Smooth muscle cell (in vitro differentiated cells): ENCODE results near the gene UBAC2. TPM values are rescaled to one million over a fixed set of nuclear protein-coding genes. Genes with fewer than 3 reads are reported as not detected.
A peak's percentile ranks its signal among the peaks of the same experiment; 100 is the strongest.

ENCODE experiments used
- DNase-seq: peaks from one replicate; lab custom pipeline; 2025; ENCODE audit not compliant: unreplicated experiment; lab: John Stamatoyannopoulos, UW
- H2AFZ ChIP-seq: fragments of 200-600 bp; sonication (generic); 2 replicates; pipeline ENCODE4 v1.6.0; 2016; ENCODE audit warnings: antibody characterized with exemption, low read depth, mild to moderate bottlenecking
- H3F3A ChIP-seq: fragments of 200-600 bp; sonication (generic); 2 replicates; pipeline ENCODE4 v1.6.0; 2017; ENCODE audit warnings: antibody characterized with exemption, low read depth
- H3K27ac ChIP-seq: fragments of 200-600 bp; sonication (generic); 2 replicates; pipeline ENCODE4 v1.5.1; 2016; ENCODE audit warnings: low read depth, mild to moderate bottlenecking
- H3K27me3 ChIP-seq: fragments of 200-600 bp; sonication (generic); 2 replicates; pipeline ENCODE4 v1.6.1; 2016; ENCODE audit warnings: low read depth, mild to moderate bottlenecking
- H3K36me3 ChIP-seq: fragments of 200-600 bp; sonication (generic); 2 replicates; pipeline ENCODE4 v1.5.1; 2016; ENCODE audit warnings: low read depth
- H3K4me1 ChIP-seq: fragments of 200-600 bp; sonication (generic); 2 replicates; pipeline ENCODE4 v1.5.1; 2016; ENCODE audit warnings: low read depth
- H3K4me2 ChIP-seq: fragments of 200-600 bp; sonication (generic); 2 replicates; pipeline ENCODE4 v1.6.0; 2016; ENCODE audit warnings: mild to moderate bottlenecking
- H3K4me3 ChIP-seq: fragments of 200-600 bp; sonication (generic); 2 replicates; pipeline ENCODE4 v1.5.1; 2016; ENCODE audit warnings: mild to moderate bottlenecking
- H3K79me2 ChIP-seq: fragments of 200-600 bp; sonication (generic); 2 replicates; pipeline ENCODE4 v1.6.0; 2016; ENCODE audit warnings: low read depth, mild to moderate bottlenecking
- H3K9ac ChIP-seq: fragments of 200-600 bp; sonication (generic); 2 replicates; pipeline ENCODE4 v1.6.0; 2016; ENCODE audit warnings: low read depth
- H3K9me3 ChIP-seq: fragments of 200-600 bp; sonication (generic); replicated peaks from 2 replicates; pipeline ENCODE4 v1.5.1; 2016; ENCODE audit warnings: low read depth
- H4K20me1 ChIP-seq: fragments of 200-600 bp; sonication (generic); 2 replicates; pipeline ENCODE4 v1.6.0; 2016; ENCODE audit warnings: low read depth
- CTCF ChIP-seq: fragments of 200-600 bp; sonication (generic); IDR thresholded peaks from 2 replicates; pipeline ENCODE4 v1.5.1; 2017; ENCODE audit warnings: borderline replicate concordance, mild to moderate bottlenecking, antibody characterized with exemption; ENCODE audit not compliant: insufficient read depth, poor library complexity, severe bottlenecking
- WGBS: methylation state at CpG from one replicate; pipeline ENCODE4 v1.1.7; 2016; ENCODE audit warnings: low lambda C conversion rate; 5-methylcytosine and 5-hydroxymethylcytosine counted together
- polyA plus RNA-seq: library from polyadenylated mRNA; unstranded; fragments of >200 nt; fragmentation: Nextera tagmentation; extraction: Ambion mirVana; gene quantifications from 2 replicates; pipeline ENCODE4 v1.2.1, GENCODE V29; 2016
- total RNA-seq: library from RNA; depleted of rRNA; stranded (reverse); fragments of >200 nt; gene quantifications from 2 replicates; pipeline ENCODE4 v1.2.3, GENCODE V29; 2014

UBAC2 gene
- total and polyA plus RNA-seq, 2 experiments from 2014 or later = 58.4 to 74.0 TPM

GRCh38 chr13:99295488-99296252, 95.0 kb downstream of the UBAC2 start:
- H4K20me1 ChIP-seq = peaks cover 36% of the 10 kb centered on the region
- DNase-seq = no peak
- TF ChIP-seq CTCF = no peak
- WGBS = 93% methylated on average over 12 of the region's 12 CpGs
- H3K4me2 ChIP-seq = no peak overlapping the region
- H3K9ac ChIP-seq = no peak overlapping the region
- H3F3A ChIP-seq = peaks cover 10% of the 10 kb centered on the region
- peaks cover 5% of the 10 kb centered on the region for H3K36me3 ChIP-seq
- no peak overlapping the region for H3K27ac ChIP-seq
- H2AFZ ChIP-seq = no peak overlapping the region
- no peaks in the 10 kb centered on the region for H3K27me3 ChIP-seq
- no peaks in the 10 kb centered on the region for H3K9me3 ChIP-seq
- no peak overlapping the region for H3K4me3 ChIP-seq
- peaks cover 4% of the 10 kb centered on the region for H3K4me1 ChIP-seq
- H3K79me2 ChIP-seq = peaks cover 12% of the 10 kb centered on the region

GRCh38 chr13:99296398-99296797, 95.7 kb downstream of the UBAC2 start:
- H3K27ac ChIP-seq = no peak overlapping the region

GRCh38 chr13:99297331-99297730, 96.7 kb downstream of the UBAC2 start:
- no peak for TF ChIP-seq CTCF
- no peak for DNase-seq
- no peak overlapping the region for H3K4me3 ChIP-seq
- H4K20me1 ChIP-seq = peaks cover 43% of the 10 kb centered on the region
- no peak overlapping the region for H2AFZ ChIP-seq
- H3K9me3 ChIP-seq = no peaks in the 10 kb centered on the region
- H3K9ac ChIP-seq = no peak overlapping the region
- H3F3A ChIP-seq = peaks cover 10% of the 10 kb centered on the region
- H3K27me3 ChIP-seq = no peaks in the 10 kb centered on the region
- peaks cover 4% of the 10 kb centered on the region for H3K4me1 ChIP-seq
- H3K4me2 ChIP-seq = peak overlapping the region; percentile 15
- H3K79me2 ChIP-seq = peaks cover 23% of the 10 kb centered on the region
- peaks cover 5% of the 10 kb centered on the region for H3K36me3 ChIP-seq
- peak overlapping the region; percentile 12 for H3K27ac ChIP-seq

More at GRCh38 chr13:99296398-99296797, 95.7 kb downstream of the UBAC2 start:
- no peak for DNase-seq
- Histone ChIP-seq H3K9ac (no peak overlapping the region), H3K36me3 (peaks cover 5% of the 10 kb centered on the region), H3F3A (peaks cover 10% of the 10 kb centered on the region), H3K4me1 (peaks cover 4% of the 10 kb centered on the region), H3K27me3 (no peaks in the 10 kb centered on the region), H3K9me3 (no peaks in the 10 kb centered on the region), H3K4me2 (no peak overlapping the region), H3K4me3 (no peak overlapping the region), H3K79me2 (peaks cover 19% of the 10 kb centered on the region), H4K20me1 (peaks cover 41% of the 10 kb centered on the region), H2AFZ (no peak overlapping the region)
- TF ChIP-seq CTCF = no peak
- WGBS = 88% methylated on average over 4 of the region's 4 CpGs

GRCh38 chr13:99298056-99298455, 97.4 kb downstream of the UBAC2 start:
- H3K79me2 ChIP-seq = peaks cover 29% of the 10 kb centered on the region
- peaks cover 5% of the 10 kb centered on the region for H3K36me3 ChIP-seq
- H3K4me3 ChIP-seq = no peak overlapping the region
- no peaks in the 10 kb centered on the region for H3K27me3 ChIP-seq
- DNase-seq = no peak
- 97% methylated on average over 2 of the region's 2 CpGs for WGBS
- TF ChIP-seq CTCF = no peak
- peak overlapping the region; percentile 12 for H3K27ac ChIP-seq
- H3K9me3 ChIP-seq = no peaks in the 10 kb centered on the region
- H3F3A ChIP-seq = peaks cover 10% of the 10 kb centered on the region
- H3K4me1 ChIP-seq = peaks cover 4% of the 10 kb centered on the region
- H3K9ac ChIP-seq = no peak overlapping the region
- H3K4me2 ChIP-seq = peak overlapping the region; percentile 15
- H2AFZ ChIP-seq = no peak overlapping the region
- H4K20me1 ChIP-seq = peaks cover 49% of the 10 kb centered on the region
